HEK293T (cell line): ENCODE measurements around the gene ADSL.

ENCODE experiments used
- ARNT ChIP-seq: fragments of 450-650 bp; IDR thresholded peaks from 2 replicates; pipeline ENCODE4 v1.6.1; 2017; ENCODE audit warnings: mild to moderate bottlenecking
- BHLHE40 ChIP-seq: fragments of 450-650 bp; IDR thresholded peaks from 2 replicates; pipeline ENCODE4 v1.6.1; 2016; ENCODE audit warnings: mild to moderate bottlenecking, moderate library complexity, borderline replicate concordance
- CTBP1 ChIP-seq: fragments of 450-650 bp; IDR thresholded peaks from 2 replicates; pipeline ENCODE4 v1.6.1; 2016; ENCODE audit warnings: borderline replicate concordance
- ELF4 ChIP-seq: fragments of 450-650 bp; IDR thresholded peaks from 2 replicates; pipeline ENCODE4 v1.6.1; 2017; ENCODE audit warnings: antibody characterized with exemption
- FOXA1 ChIP-seq: fragments of 450-650 bp; IDR thresholded peaks from 2 replicates; pipeline ENCODE4 v1.6.1; 2016; ENCODE audit warnings: mild to moderate bottlenecking
- FOXK2 ChIP-seq: fragments of 450-650 bp; IDR thresholded peaks from 2 replicates; pipeline ENCODE4 v1.6.1; 2016; ENCODE audit warnings: mild to moderate bottlenecking
- HDGF ChIP-seq: fragments of 450-650 bp; IDR thresholded peaks from 2 replicates; pipeline ENCODE4 v1.6.1; 2017; ENCODE audit warnings: antibody characterized with exemption, borderline replicate concordance
- LEF1 ChIP-seq: fragments of 450-650 bp; IDR thresholded peaks from 2 replicates; pipeline ENCODE4 v1.6.1; 2017; ENCODE audit warnings: mild to moderate bottlenecking, borderline replicate concordance
- NFRKB ChIP-seq: fragments of 450-650 bp; IDR thresholded peaks from 2 replicates; pipeline ENCODE4 v1.6.1; 2016; ENCODE audit warnings: mild to moderate bottlenecking, moderate library complexity
- SP1 ChIP-seq: fragments of 450-650 bp; IDR thresholded peaks from 2 replicates; pipeline ENCODE4 v1.6.1; 2017
- SUZ12 ChIP-seq: fragments of 450-650 bp; IDR thresholded peaks from 2 replicates; pipeline ENCODE4 v1.6.1; 2016; ENCODE audit warnings: mild to moderate bottlenecking
- TARDBP ChIP-seq: fragments of 450-650 bp; IDR thresholded peaks from 2 replicates; pipeline ENCODE4 v1.6.1; 2016
- ZNF384 ChIP-seq: fragments of 450-650 bp; IDR thresholded peaks from 2 replicates; pipeline ENCODE4 v1.6.1; 2016

GRCh38 chr22:40399621-40400020 lies 53.3 kb downstream of the ADSL start:
- no peak for TF ChIP-seq CTBP1
- no peak for TF ChIP-seq ZNF384
- no peak for TF ChIP-seq SUZ12
- TF ChIP-seq ELF4: no peak
- TF ChIP-seq HDGF: no peak
- TF ChIP-seq FOXK2: no peak
- TF ChIP-seq SP1: no peak
- TF ChIP-seq LEF1: no peak
- TF ChIP-seq NFRKB: no peak
- TF ChIP-seq BHLHE40: no peak
- no peak for TF ChIP-seq ARNT
- no peak for TF ChIP-seq TARDBP
- no peak for TF ChIP-seq FOXA1
